ENCODE data around the gene COX7A1.

The COX7A1 gene

GRCh38 chr19:36113425-36113824, 38.8 kb downstream of the COX7A1 start:
- peaks cover 5% of the 10 kb centered on the region for H3K36me3 ChIP-seq (ENCODE audit: control insufficient read depth, insufficient read depth, low read length)
- H3K27me3 ChIP-seq (ENCODE audit: control insufficient read depth, insufficient read depth, low read length, poor library complexity, severe bottlenecking): no peaks in the 10 kb centered on the region
- 95 to 96% methylated on average over 34 of the region's 34 CpGs for WGBS, 2 experiments
- no peaks in the 10 kb centered on the region for H3K9me3 ChIP-seq (ENCODE audit: control insufficient read depth, low read length)
- H3K27ac ChIP-seq (ENCODE audit: insufficient read depth, low read depth, low read length, poor library complexity, severe bottlenecking): no peak overlapping the region
- H3K4me1 ChIP-seq (ENCODE audit: control insufficient read depth, insufficient read depth, low read length): peaks cover 20% of the 10 kb centered on the region
- H3K4me3 ChIP-seq (ENCODE audit: insufficient read depth, low read depth, low read length): peak overlapping the region; percentile 87

DNA sequence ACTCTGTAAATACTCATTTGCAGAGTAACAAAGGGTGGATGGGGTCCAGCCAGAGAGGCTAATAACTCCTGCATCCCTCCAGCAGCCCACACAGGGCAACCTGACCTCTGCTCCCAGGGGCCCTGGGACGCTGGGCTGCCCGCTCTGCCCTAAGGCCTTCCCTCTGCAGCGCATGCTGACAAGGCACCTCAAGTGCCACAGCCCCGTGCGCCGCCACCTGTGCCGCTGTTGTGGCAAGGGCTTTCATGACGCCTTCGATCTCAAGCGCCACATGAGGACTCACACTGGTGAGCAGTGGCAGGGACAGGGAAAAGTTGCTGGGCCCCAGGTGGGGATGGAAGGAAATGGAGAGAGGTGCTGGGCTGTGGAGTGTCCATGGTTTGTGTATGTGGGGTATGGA, 39.6 kb downstream of the COX7A1 start:
- WGBS, 2 experiments: 96 to 97% methylated on average over 10 of the region's 10 CpGs
- H3K36me3 ChIP-seq (ENCODE audit: control insufficient read depth, insufficient read depth, low read length): no peaks in the 10 kb centered on the region
- no peaks in the 10 kb centered on the region for H3K27me3 ChIP-seq (ENCODE audit: control insufficient read depth, insufficient read depth, low read length, poor library complexity, severe bottlenecking)
- H3K27ac ChIP-seq (ENCODE audit: insufficient read depth, low read depth, low read length, poor library complexity, severe bottlenecking): no peak overlapping the region
- H3K9me3 ChIP-seq (ENCODE audit: control insufficient read depth, low read length): no peaks in the 10 kb centered on the region
- H3K4me3 ChIP-seq (ENCODE audit: insufficient read depth, low read depth, low read length): no peak overlapping the region
- H3K4me1 ChIP-seq (ENCODE audit: control insufficient read depth, insufficient read depth, low read length): peaks cover 20% of the 10 kb centered on the region

DNA sequence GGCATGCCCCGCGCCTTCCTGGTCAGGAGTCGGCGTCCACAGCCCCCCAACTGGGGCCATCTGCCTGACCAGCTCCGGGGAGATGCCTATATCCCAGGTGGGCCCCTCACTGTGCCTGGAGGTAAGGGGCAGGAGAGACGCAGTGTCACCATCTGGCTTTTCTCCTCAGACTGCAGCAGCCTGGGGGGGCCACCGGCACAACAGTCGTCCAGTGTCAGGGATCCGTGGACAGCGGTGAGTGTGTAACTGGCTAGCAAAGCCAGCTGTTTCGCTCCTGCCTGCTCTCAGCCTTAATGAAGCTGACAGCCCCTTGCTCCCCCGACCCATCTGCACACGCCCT, 41.1 kb downstream of the COX7A1 start:
- WGBS, 2 experiments: 46 to 53% methylated on average over 13 of the region's 13 CpGs

DNA sequence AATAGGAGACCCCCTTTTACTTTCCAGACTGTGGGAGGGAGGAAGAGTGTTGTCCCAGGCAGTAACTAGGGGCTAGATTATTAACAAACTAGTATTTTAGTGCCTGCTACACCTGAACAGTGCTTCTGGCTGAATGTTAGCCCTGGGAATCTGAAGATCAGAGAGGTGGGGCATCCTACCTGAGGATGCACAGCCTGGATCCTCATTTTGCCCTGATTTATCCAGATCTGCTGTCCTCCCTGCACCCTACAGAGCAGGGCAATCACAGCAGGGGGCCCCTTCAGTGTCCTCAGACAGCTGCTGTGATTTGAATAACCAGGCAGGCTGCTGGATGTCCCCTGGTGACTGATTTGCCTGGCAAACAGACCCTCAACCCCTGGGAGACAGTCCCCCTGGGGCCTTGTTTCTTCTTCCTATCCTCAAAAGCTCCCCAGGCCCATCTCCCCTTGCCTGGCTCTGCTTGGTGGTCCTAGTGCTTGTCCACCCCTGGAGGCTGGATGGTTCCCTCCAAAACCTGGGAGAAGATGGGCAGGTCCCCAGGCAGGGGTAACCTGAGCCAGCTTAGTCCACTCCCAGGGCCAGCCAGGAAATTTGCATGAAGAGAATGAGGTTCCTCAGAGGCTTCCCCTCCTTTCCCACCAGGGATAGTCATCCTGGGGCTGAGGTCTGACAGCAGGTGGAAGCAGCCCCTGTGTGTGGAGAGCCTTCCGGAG, 41.6 kb downstream of the COX7A1 start, which contains the start of gene OVOL3:
TSS of gene OVOL3 (plus strand) at position 657 of the 713 bp plus-strand sequence. CDS start 60 bp downstream, outside the sequence.
- Histone ChIP-seq H3K36me3 (ENCODE audit: control insufficient read depth, insufficient read depth, low read length) (no peaks in the 10 kb centered on the region), H3K27me3 (ENCODE audit: control insufficient read depth, insufficient read depth, low read length, poor library complexity, severe bottlenecking) (no peaks in the 10 kb centered on the region), H3K27ac (ENCODE audit: insufficient read depth, low read depth, low read length, poor library complexity, severe bottlenecking) (peak within 1 kb of the TSS; percentile 38), H3K9me3 (ENCODE audit: control insufficient read depth, low read length) (no peaks in the 10 kb centered on the region), H3K4me3 (ENCODE audit: insufficient read depth, low read depth, low read length) (no peak within 1 kb of the TSS), H3K4me1 (ENCODE audit: control insufficient read depth, insufficient read depth, low read length) (peaks cover 16% of the 10 kb centered on the region)
- WGBS, 2 experiments: 19 to 26% methylated on average over 1 of the region's 1 CpG

More for the DNA sequence above, 41.1 kb downstream of the COX7A1 start:
- no peaks in the 10 kb centered on the region for H3K36me3 ChIP-seq (ENCODE audit: control insufficient read depth, insufficient read depth, low read length)
- H3K9me3 ChIP-seq (ENCODE audit: control insufficient read depth, low read length): no peaks in the 10 kb centered on the region
- H3K27ac ChIP-seq (ENCODE audit: insufficient read depth, low read depth, low read length, poor library complexity, severe bottlenecking): peak overlapping the region; percentile 38
- H3K27me3 ChIP-seq (ENCODE audit: control insufficient read depth, insufficient read depth, low read length, poor library complexity, severe bottlenecking): no peaks in the 10 kb centered on the region
- peaks cover 19% of the 10 kb centered on the region for H3K4me1 ChIP-seq (ENCODE audit: control insufficient read depth, insufficient read depth, low read length)
- no peak overlapping the region for H3K4me3 ChIP-seq (ENCODE audit: insufficient read depth, low read depth, low read length)

- H3K4me1 ChIP-seq (ENCODE audit: control insufficient read depth, insufficient read depth, low read length): peaks cover 16% of the 10 kb centered on the region
- WGBS, 2 experiments: 95% methylated on average over 3 of the region's 3 CpGs
- H3K27me3 ChIP-seq (ENCODE audit: control insufficient read depth, insufficient read depth, low read length, poor library complexity, severe bottlenecking): no peaks in the 10 kb centered on the region
- peaks cover 19% of the 10 kb centered on the region for H3K36me3 ChIP-seq (ENCODE audit: control insufficient read depth, insufficient read depth, low read length)
- no peak overlapping the region for H3K4me3 ChIP-seq (ENCODE audit: insufficient read depth, low read depth, low read length)
- H3K27ac ChIP-seq (ENCODE audit: insufficient read depth, low read depth, low read length, poor library complexity, severe bottlenecking): no peak overlapping the region
- no peaks in the 10 kb centered on the region for H3K9me3 ChIP-seq (ENCODE audit: control insufficient read depth, low read length)
Observed at GRCh38 chr19:36108684-36109083, 43.6 kb downstream of the COX7A1 start.

GRCh38 chr19:36106991-36107390, 45.3 kb downstream of the COX7A1 start:
- H3K9me3 ChIP-seq (ENCODE audit: control insufficient read depth, low read length): no peaks in the 10 kb centered on the region
- no peak overlapping the region for H3K27ac ChIP-seq (ENCODE audit: insufficient read depth, low read depth, low read length, poor library complexity, severe bottlenecking)
- peaks cover 12% of the 10 kb centered on the region for H3K4me1 ChIP-seq (ENCODE audit: control insufficient read depth, insufficient read depth, low read length)
- WGBS, 2 experiments: 93 to 97% methylated on average over 5 of the region's 5 CpGs
- H3K36me3 ChIP-seq (ENCODE audit: control insufficient read depth, insufficient read depth, low read length): peaks cover 33% of the 10 kb centered on the region
- no peaks in the 10 kb centered on the region for H3K27me3 ChIP-seq (ENCODE audit: control insufficient read depth, insufficient read depth, low read length, poor library complexity, severe bottlenecking)
- no peak overlapping the region for H3K4me3 ChIP-seq (ENCODE audit: insufficient read depth, low read depth, low read length)

DNA sequence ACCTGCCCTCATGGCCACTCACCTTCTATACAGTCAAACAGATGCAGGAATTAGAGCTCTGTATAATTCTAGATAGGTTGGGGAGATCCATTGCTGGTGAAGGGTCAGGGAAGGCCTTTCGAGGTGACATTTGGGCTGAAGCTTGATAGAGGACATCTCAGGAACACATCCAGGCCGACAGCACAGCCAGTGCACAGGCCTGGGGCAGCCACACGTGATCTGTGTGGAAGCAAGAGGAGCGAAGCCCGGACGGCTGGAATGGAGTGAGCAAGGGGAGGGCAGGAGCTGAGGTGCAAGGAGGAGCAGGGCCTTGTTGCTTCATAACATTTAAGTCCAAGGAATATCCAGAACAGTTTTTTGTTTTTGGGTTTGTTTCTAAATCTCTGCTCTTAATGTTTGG, 45.8 kb downstream of the COX7A1 start:
- WGBS, 2 experiments: 93 to 98% methylated on average over 6 of the region's 6 CpGs
- Histone ChIP-seq H3K27ac (ENCODE audit: insufficient read depth, low read depth, low read length, poor library complexity, severe bottlenecking) (no peak overlapping the region), H3K27me3 (ENCODE audit: control insufficient read depth, insufficient read depth, low read length, poor library complexity, severe bottlenecking) (no peaks in the 10 kb centered on the region), H3K36me3 (ENCODE audit: control insufficient read depth, insufficient read depth, low read length) (peaks cover 33% of the 10 kb centered on the region), H3K4me3 (ENCODE audit: insufficient read depth, low read depth, low read length) (no peak overlapping the region), H3K4me1 (ENCODE audit: control insufficient read depth, insufficient read depth, low read length) (peaks cover 8% of the 10 kb centered on the region), H3K9me3 (ENCODE audit: control insufficient read depth, low read length) (no peaks in the 10 kb centered on the region)

GRCh38 chr19:36103842-36104552, 48.2 kb downstream of the COX7A1 start:
- Histone ChIP-seq H3K36me3 (ENCODE audit: control insufficient read depth, insufficient read depth, low read length) (peaks cover 39% of the 10 kb centered on the region), H3K4me1 (ENCODE audit: control insufficient read depth, insufficient read depth, low read length) (no peaks in the 10 kb centered on the region), H3K27ac (ENCODE audit: insufficient read depth, low read depth, low read length, poor library complexity, severe bottlenecking) (no peak overlapping the region), H3K27me3 (ENCODE audit: control insufficient read depth, insufficient read depth, low read length, poor library complexity, severe bottlenecking) (no peaks in the 10 kb centered on the region), H3K9me3 (ENCODE audit: control insufficient read depth, low read length) (no peaks in the 10 kb centered on the region), H3K4me3 (ENCODE audit: insufficient read depth, low read depth, low read length) (no peak overlapping the region)
- 95 to 96% methylated on average over 12 of the region's 12 CpGs for WGBS, 2 experiments

GRCh38 chr19:36103040-36103626, 49.1 kb downstream of the COX7A1 start:
- Histone ChIP-seq H3K9me3 (ENCODE audit: control insufficient read depth, low read length) (no peaks in the 10 kb centered on the region), H3K4me3 (ENCODE audit: insufficient read depth, low read depth, low read length) (no peak overlapping the region), H3K27me3 (ENCODE audit: control insufficient read depth, insufficient read depth, low read length, poor library complexity, severe bottlenecking) (no peaks in the 10 kb centered on the region), H3K27ac (ENCODE audit: insufficient read depth, low read depth, low read length, poor library complexity, severe bottlenecking) (no peak overlapping the region), H3K4me1 (ENCODE audit: control insufficient read depth, insufficient read depth, low read length) (no peaks in the 10 kb centered on the region), H3K36me3 (ENCODE audit: control insufficient read depth, insufficient read depth, low read length) (peaks cover 39% of the 10 kb centered on the region)
- WGBS, 2 experiments: 96% methylated on average over 24 of the region's 24 CpGs

DNA sequence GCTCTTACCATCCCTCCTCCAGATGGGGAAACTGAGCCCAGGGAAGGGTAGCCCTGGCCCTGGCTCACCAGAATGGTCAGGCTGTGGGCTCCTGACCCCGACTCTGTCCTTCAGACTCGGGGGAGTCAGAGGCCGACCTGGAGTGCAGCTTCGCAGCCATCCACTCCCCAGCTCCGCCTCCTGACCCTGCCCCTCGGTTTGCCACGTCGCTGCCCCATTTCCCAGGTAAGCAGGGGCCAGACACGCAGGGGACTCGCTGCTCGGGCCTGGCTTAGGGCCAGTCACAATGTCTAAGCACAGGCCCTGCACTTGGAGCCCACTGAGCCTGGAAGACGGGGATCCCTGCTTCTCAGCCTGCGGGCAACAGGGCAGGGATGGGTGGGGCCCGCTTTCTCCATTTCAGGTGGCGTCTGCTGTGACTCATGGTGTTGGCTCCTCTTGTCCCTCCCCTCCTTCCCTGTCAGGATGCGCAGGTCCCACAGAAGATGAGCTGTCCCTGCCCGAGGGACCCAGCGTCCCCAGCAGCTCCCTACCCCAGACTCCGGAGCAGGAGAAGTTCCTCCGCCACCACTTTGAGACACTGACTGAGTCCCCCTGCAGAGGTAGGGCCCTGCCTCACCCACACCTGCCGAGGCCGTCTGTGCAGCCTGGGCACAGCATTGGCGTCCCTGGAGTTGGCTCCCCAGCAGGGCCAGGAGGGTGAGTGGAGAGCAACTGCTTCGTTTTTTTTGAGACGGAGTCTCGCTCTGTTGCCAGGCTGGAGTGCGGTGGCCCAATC, 50.5 kb downstream of the COX7A1 start:
- WGBS, 2 experiments: 91 to 92% methylated on average over 27 of the region's 27 CpGs
- Histone ChIP-seq H3K27ac (ENCODE audit: insufficient read depth, low read depth, low read length, poor library complexity, severe bottlenecking) (no peak overlapping the region), H3K4me1 (ENCODE audit: control insufficient read depth, insufficient read depth, low read length) (no peaks in the 10 kb centered on the region), H3K4me3 (ENCODE audit: insufficient read depth, low read depth, low read length) (no peak overlapping the region), H3K9me3 (ENCODE audit: control insufficient read depth, low read length) (no peaks in the 10 kb centered on the region), H3K27me3 (ENCODE audit: control insufficient read depth, insufficient read depth, low read length, poor library complexity, severe bottlenecking) (no peaks in the 10 kb centered on the region), H3K36me3 (ENCODE audit: control insufficient read depth, insufficient read depth, low read length) (peaks cover 42% of the 10 kb centered on the region)
